Testis (tissue), 3 donors: Measurements from ENCODE around the gene ERBB4. TPM values are rescaled to one million over a fixed set of nuclear protein-coding genes. Genes with fewer than 3 reads are reported as not detected.
A peak's percentile ranks its signal among the peaks of the same experiment; 100 is the strongest.

Experiments used
- DNase-seq: peaks from one replicate; pipeline ENCODE4 v3.0.0-alpha.2; 2019
- H3K27ac ChIP-seq, 2 donors: fragments of 200-600 bp; sonication (generic); one replicate each; pipeline ENCODE4 v1.5.1; 2019
- H3K27me3 ChIP-seq: fragments of 200-600 bp; sonication (generic); one replicate; pipeline ENCODE4 v1.5.1; 2019
- H3K36me3 ChIP-seq: fragments of 200-600 bp; sonication (generic); one replicate; pipeline ENCODE4 v1.5.1; 2017; ENCODE audit warnings: low read depth; ENCODE audit errors: missing control alignments
- H3K4me1 ChIP-seq: fragments of 200-600 bp; sonication (generic); one replicate; pipeline ENCODE4 v1.5.1; 2019
- H3K4me3 ChIP-seq, 2 donors: fragments of 200-600 bp; sonication (generic); one replicate each; pipeline ENCODE4 v1.5.1; 2017 to 2019
- H3K9me3 ChIP-seq: fragments of 200-600 bp; sonication (generic); one replicate; pipeline ENCODE4 v1.5.1; 2017
- CTCF ChIP-seq, 3 experiments: fragments of 450-650 bp in 2 of 3; fragments of 200-600 bp in 1 of 3; sonication (generic) in 1 of 3; IDR thresholded peaks; one replicate each; pipeline ENCODE4 v1.5.1; 2016 to 2019; ENCODE audit warnings: antibody characterized with exemption in 3 of 3, mild to moderate bottlenecking in 2 of 3, moderate library complexity in 1 of 3
- POLR2A ChIP-seq: fragments of 450-650 bp; IDR thresholded peaks from one replicate; pipeline ENCODE4 v1.6.1; 2017; ENCODE audit warnings: antibody characterized with exemption, mild to moderate bottlenecking, moderate library complexity
- WGBS, 2 donors: methylation state at CpG; one replicate each; pipeline ENCODE4 v1.1.5; 2018; 5-methylcytosine and 5-hydroxymethylcytosine counted together
- intact Hi-C: fragments of 100-400 bp; cut with DNase I; formaldehyde crosslinking; loops from one replicate; pipeline ENCODE4 v1.15.1; 2023; ENCODE audit warnings: low total_unique reads
- polyA plus RNA-seq: library from polyadenylated mRNA; stranded (reverse); fragments of 350-450 nt; fragmentation: Illumina TruSeq; extraction: RNeasy Lipid Tissue Mini Kit (QIAGEN cat#74804); gene quantifications from one replicate; pipeline ENCODE4 v1.2.3, GENCODE V29; 2014; ENCODE audit warnings: low read depth, low replicate concordance; ENCODE audit not compliant: insufficient read depth
- total RNA-seq, 2 donors: library from RNA; depleted of rRNA; stranded (reverse); fragments of >200 nt; gene quantifications; one replicate each; pipeline ENCODE4 v1.2.3, GENCODE V29; 2016

Gene ERBB4
- total and polyA plus RNA-seq, 3 donors from 2014 or later, result 6.1 to 62.7 (median 47.7) TPM

- intact Hi-C loops, result no loop called here
- no peak for DNase-seq
- Histone ChIP-seq H3K36me3 (no peaks in the 10 kb centered on the region), H3K9me3 (no peaks in the 10 kb centered on the region), H3K27me3 (no peaks in the 10 kb centered on the region), H3K27ac (no peak overlapping the region), H3K4me3 (no peak overlapping the region), H3K4me1 (peaks cover 2% of the 10 kb centered on the region)
- TF ChIP-seq POLR2A (no peak), CTCF (IDR thresholded peaks at IDR 0.05) (no peak)
These were observed 10.9 kb upstream of the ERBB4 start for GRCh38 chr2:212549463-212549862.

GRCh38 chr2:212548455-212548819 lies 9.8 kb upstream of the ERBB4 start:
- H3K27ac ChIP-seq, result no peak overlapping the region
- WGBS, 2 donors, result 33 to 47% methylated on average over 1 of the region's 1 CpG
- TF ChIP-seq POLR2A (no peak), CTCF (IDR thresholded peaks at IDR 0.05) (peak in 2 of 3 experiments; percentile 41 to 54)
- peak; percentile 46 for DNase-seq
- no peaks in the 10 kb centered on the region for H3K36me3 ChIP-seq
- intact Hi-C loops, result no loop called here
- no peaks in the 10 kb centered on the region for H3K9me3 ChIP-seq
- peaks cover 2% of the 10 kb centered on the region for H3K4me1 ChIP-seq
- H3K4me3 ChIP-seq, result no peak overlapping the region
- no peaks in the 10 kb centered on the region for H3K27me3 ChIP-seq

- no peak for TF ChIP-seq POLR2A
- no peak for TF ChIP-seq CTCF (IDR thresholded peaks at IDR 0.05)
These were observed 9.3 kb upstream of the ERBB4 start for GRCh38 chr2:212547716-212548454.

GRCh38 chr2:212546669-212547068 lies 8.1 kb upstream of the ERBB4 start:
- Histone ChIP-seq H3K36me3 (no peaks in the 10 kb centered on the region), H3K27ac (no peak overlapping the region), H3K4me1 (peaks cover 2% of the 10 kb centered on the region), H3K4me3 (no peak overlapping the region), H3K27me3 (no peaks in the 10 kb centered on the region), H3K9me3 (no peaks in the 10 kb centered on the region)
- WGBS, 2 donors, result 69 to 71% methylated on average over 1 of the region's 1 CpG
- TF ChIP-seq POLR2A (no peak), CTCF (IDR thresholded peaks at IDR 0.05) (no peak)
- no peak for DNase-seq
- intact Hi-C loops, result no loop called here

More at GRCh38 chr2:212547716-212548454, 9.3 kb upstream of the ERBB4 start:
- Histone ChIP-seq H3K36me3 (no peaks in the 10 kb centered on the region), H3K27ac (no peak overlapping the region), H3K9me3 (no peaks in the 10 kb centered on the region), H3K4me3 (no peak overlapping the region), H3K27me3 (no peaks in the 10 kb centered on the region), H3K4me1 (peaks cover 2% of the 10 kb centered on the region)
- no peak for DNase-seq
- intact Hi-C loops, result no loop called here

- Histone ChIP-seq H3K27ac (no peak overlapping the region), H3K27me3 (no peaks in the 10 kb centered on the region), H3K9me3 (no peaks in the 10 kb centered on the region), H3K4me3 (no peak overlapping the region), H3K36me3 (no peaks in the 10 kb centered on the region), H3K4me1 (no peaks in the 10 kb centered on the region)
- TF ChIP-seq POLR2A (no peak), CTCF (IDR thresholded peaks at IDR 0.05) (no peak)
- intact Hi-C loops, result no loop called here
- no peak for DNase-seq
- WGBS, 2 donors, result 66 to 69% methylated on average over 4 of the region's 4 CpGs
These were observed 1.7 kb upstream of the ERBB4 start for GRCh38 chr2:212540341-212540740.
